ENCODE data around the gene TFRC.
"Not testable (repeated sequence)": the region's sequence is repeated elsewhere in the genome, so short reads cannot be mapped to it uniquely, and the experiment has no call there.

The TFRC gene

GRCh38 chr3:196012481-196012880 is 69.4 kb downstream of the TFRC start:
- no peak overlapping the region for H3K9ac ChIP-seq (ENCODE audit: low read depth, low read length)
- no peak overlapping the region for H3K4me3 ChIP-seq (ENCODE audit: low read length)
- peaks cover 19% of the 10 kb centered on the region for H3K4me1 ChIP-seq (ENCODE audit: control insufficient read depth, insufficient read depth, low read length)

GRCh38 chr3:196009456-196009855 is 72.4 kb downstream of the TFRC start:
- peaks cover 10% of the 10 kb centered on the region for H3K4me1 ChIP-seq (ENCODE audit: control insufficient read depth, insufficient read depth, low read length)
- H3K9me3 ChIP-seq (replicated peaks; ENCODE audit: low read length) = no peaks in the 10 kb centered on the region
- H3K4me3 ChIP-seq (ENCODE audit: low read length) = no peak overlapping the region
- H3K9ac ChIP-seq (ENCODE audit: low read depth, low read length) = no peak overlapping the region
- no peak overlapping the region for H3K4me2 ChIP-seq (ENCODE audit: low read length)
- peaks cover 35% of the 10 kb centered on the region for H3K27me3 ChIP-seq (ENCODE audit: control insufficient read depth, insufficient read depth, low read length)
- H3K36me3 ChIP-seq (ENCODE audit: insufficient read depth, low read length) = no peaks in the 10 kb centered on the region

More at GRCh38 chr3:196012481-196012880, 69.4 kb downstream of the TFRC start:
- Histone ChIP-seq H3K9me3 (replicated peaks; ENCODE audit: low read length) (no peaks in the 10 kb centered on the region), H3K4me2 (ENCODE audit: low read length) (no peak overlapping the region), H3K27me3 (ENCODE audit: control insufficient read depth, insufficient read depth, low read length) (peaks cover 32% of the 10 kb centered on the region), H3K36me3 (ENCODE audit: insufficient read depth, low read length) (no peaks in the 10 kb centered on the region)

- Histone ChIP-seq H3K4me1 (ENCODE audit: control insufficient read depth, insufficient read depth, low read length) (peaks cover 10% of the 10 kb centered on the region), H3K9ac (ENCODE audit: low read depth, low read length) (no peak overlapping the region), H3K4me3 (ENCODE audit: low read length) (no peak overlapping the region), H3K36me3 (ENCODE audit: insufficient read depth, low read length) (no peaks in the 10 kb centered on the region), H3K9me3 (replicated peaks; ENCODE audit: low read length) (no peaks in the 10 kb centered on the region), H3K27me3 (ENCODE audit: control insufficient read depth, insufficient read depth, low read length) (peaks cover 37% of the 10 kb centered on the region), H3K4me2 (ENCODE audit: low read length) (no peak overlapping the region)
Observed at GRCh38 chr3:196008929-196009328, 73.0 kb downstream of the TFRC start.

DNA sequence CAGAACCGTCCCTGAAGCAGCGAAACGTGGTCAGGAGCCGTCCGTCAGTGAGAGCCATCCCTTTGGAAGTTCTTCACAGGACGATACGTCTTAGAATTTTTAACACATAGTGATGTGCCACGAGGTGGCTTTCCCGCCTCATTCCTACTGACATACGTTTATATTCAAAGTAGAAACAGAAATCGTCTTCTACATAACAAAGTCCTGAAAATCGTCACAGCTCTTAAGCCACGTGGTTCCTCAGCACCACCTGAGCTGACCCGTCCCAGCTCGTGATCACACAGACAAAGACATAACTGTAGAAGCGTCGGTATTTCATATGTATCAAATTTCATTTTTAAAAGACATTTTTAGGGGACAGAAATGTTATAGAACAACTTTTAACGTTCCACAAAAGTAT is 73.5 kb downstream of the TFRC start:
- Histone ChIP-seq H3K27me3 (ENCODE audit: control insufficient read depth, insufficient read depth, low read length) (peaks cover 40% of the 10 kb centered on the region), H3K36me3 (ENCODE audit: insufficient read depth, low read length) (no peaks in the 10 kb centered on the region), H3K9me3 (replicated peaks; ENCODE audit: low read length) (no peaks in the 10 kb centered on the region)

GRCh38 chr3:196007744-196008335 is 74.0 kb downstream of the TFRC start:
- Histone ChIP-seq H3K9me3 (replicated peaks; ENCODE audit: low read length) (no peaks in the 10 kb centered on the region), H3K36me3 (ENCODE audit: insufficient read depth, low read length) (no peaks in the 10 kb centered on the region), H3K9ac (ENCODE audit: low read depth, low read length) (no peak overlapping the region), H3K4me3 (ENCODE audit: low read length) (no peak overlapping the region), H3K27me3 (ENCODE audit: control insufficient read depth, insufficient read depth, low read length) (peaks cover 38% of the 10 kb centered on the region), H3K4me1 (ENCODE audit: control insufficient read depth, insufficient read depth, low read length) (peaks cover 6% of the 10 kb centered on the region), H3K4me2 (ENCODE audit: low read length) (no peak overlapping the region)

More for the DNA sequence above, 73.5 kb downstream of the TFRC start:
- peaks cover 10% of the 10 kb centered on the region for H3K4me1 ChIP-seq (ENCODE audit: control insufficient read depth, insufficient read depth, low read length)
- no peak overlapping the region for H3K9ac ChIP-seq (ENCODE audit: low read depth, low read length)
- no peak overlapping the region for H3K4me2 ChIP-seq (ENCODE audit: low read length)
- H3K4me3 ChIP-seq (ENCODE audit: low read length) = no peak overlapping the region

DNA sequence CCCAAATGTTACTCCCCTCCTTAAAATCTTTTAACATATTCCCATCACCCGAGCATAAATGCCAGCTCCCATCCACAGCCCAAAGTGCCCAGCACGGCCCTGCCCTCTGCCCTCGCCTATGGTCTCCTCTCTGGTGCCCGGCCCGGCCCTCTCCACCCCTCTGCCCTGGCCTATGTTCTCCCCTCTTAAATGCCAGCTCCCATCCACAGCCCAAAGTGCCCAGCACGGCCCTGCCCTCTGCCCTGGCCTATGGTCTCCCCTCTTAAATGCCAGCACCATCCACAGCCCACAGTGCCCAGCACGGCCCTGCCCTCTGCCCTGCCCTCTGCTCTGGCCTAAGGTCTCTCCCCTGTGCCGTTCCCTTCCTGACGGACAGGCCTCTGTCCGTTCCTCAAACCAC is 76.6 kb downstream of the TFRC start:
- H3K9me3 ChIP-seq (replicated peaks; ENCODE audit: low read length); H3K4me1 ChIP-seq (ENCODE audit: control insufficient read depth, insufficient read depth, low read length); H3K4me2 ChIP-seq (ENCODE audit: low read length); H3K4me3 ChIP-seq (ENCODE audit: low read length); H3K9ac ChIP-seq (ENCODE audit: low read depth, low read length); H3K36me3 ChIP-seq (ENCODE audit: insufficient read depth, low read length): not testable (repeated sequence)
- peaks cover 51% of the 10 kb centered on the region for H3K27me3 ChIP-seq (ENCODE audit: control insufficient read depth, insufficient read depth, low read length)

GRCh38 chr3:196004359-196005052 is 77.4 kb downstream of the TFRC start:
- not testable (repeated sequence) for H3K4me1 ChIP-seq (ENCODE audit: control insufficient read depth, insufficient read depth, low read length); H3K36me3 ChIP-seq (ENCODE audit: insufficient read depth, low read length); H3K4me3 ChIP-seq (ENCODE audit: low read length); H3K4me2 ChIP-seq (ENCODE audit: low read length); H3K9me3 ChIP-seq (replicated peaks; ENCODE audit: low read length); H3K9ac ChIP-seq (ENCODE audit: low read depth, low read length)
- H3K27me3 ChIP-seq (ENCODE audit: control insufficient read depth, insufficient read depth, low read length) = peaks cover 51% of the 10 kb centered on the region

GRCh38 chr3:196003611-196004010 is 78.3 kb downstream of the TFRC start:
- peaks cover 53% of the 10 kb centered on the region for H3K27me3 ChIP-seq (ENCODE audit: control insufficient read depth, insufficient read depth, low read length)
- H3K9me3 ChIP-seq (replicated peaks; ENCODE audit: low read length) = no peaks in the 10 kb centered on the region
- no peak overlapping the region for H3K4me3 ChIP-seq (ENCODE audit: low read length)
- H3K36me3 ChIP-seq (ENCODE audit: insufficient read depth, low read length) = no peaks in the 10 kb centered on the region
- no peaks in the 10 kb centered on the region for H3K4me1 ChIP-seq (ENCODE audit: control insufficient read depth, insufficient read depth, low read length)
- H3K4me2 ChIP-seq (ENCODE audit: low read length) = no peak overlapping the region
- no peak overlapping the region for H3K9ac ChIP-seq (ENCODE audit: low read depth, low read length)

GRCh38 chr3:196002721-196003120 is 79.2 kb downstream of the TFRC start:
- not testable (repeated sequence) for H3K4me3 ChIP-seq (ENCODE audit: low read length); H3K4me1 ChIP-seq (ENCODE audit: control insufficient read depth, insufficient read depth, low read length); H3K9me3 ChIP-seq (replicated peaks; ENCODE audit: low read length); H3K9ac ChIP-seq (ENCODE audit: low read depth, low read length); H3K36me3 ChIP-seq (ENCODE audit: insufficient read depth, low read length); H3K4me2 ChIP-seq (ENCODE audit: low read length)
- peaks cover 44% of the 10 kb centered on the region for H3K27me3 ChIP-seq (ENCODE audit: control insufficient read depth, insufficient read depth, low read length)

- not testable (repeated sequence) for H3K9ac ChIP-seq (ENCODE audit: low read depth, low read length); H3K4me1 ChIP-seq (ENCODE audit: control insufficient read depth, insufficient read depth, low read length); H3K4me3 ChIP-seq (ENCODE audit: low read length); H3K36me3 ChIP-seq (ENCODE audit: insufficient read depth, low read length); H3K4me2 ChIP-seq (ENCODE audit: low read length); H3K9me3 ChIP-seq (replicated peaks; ENCODE audit: low read length)
- peaks cover 44% of the 10 kb centered on the region for H3K27me3 ChIP-seq (ENCODE audit: control insufficient read depth, insufficient read depth, low read length)
Observed at GRCh38 chr3:196001240-196001639, 80.7 kb downstream of the TFRC start.

DNA sequence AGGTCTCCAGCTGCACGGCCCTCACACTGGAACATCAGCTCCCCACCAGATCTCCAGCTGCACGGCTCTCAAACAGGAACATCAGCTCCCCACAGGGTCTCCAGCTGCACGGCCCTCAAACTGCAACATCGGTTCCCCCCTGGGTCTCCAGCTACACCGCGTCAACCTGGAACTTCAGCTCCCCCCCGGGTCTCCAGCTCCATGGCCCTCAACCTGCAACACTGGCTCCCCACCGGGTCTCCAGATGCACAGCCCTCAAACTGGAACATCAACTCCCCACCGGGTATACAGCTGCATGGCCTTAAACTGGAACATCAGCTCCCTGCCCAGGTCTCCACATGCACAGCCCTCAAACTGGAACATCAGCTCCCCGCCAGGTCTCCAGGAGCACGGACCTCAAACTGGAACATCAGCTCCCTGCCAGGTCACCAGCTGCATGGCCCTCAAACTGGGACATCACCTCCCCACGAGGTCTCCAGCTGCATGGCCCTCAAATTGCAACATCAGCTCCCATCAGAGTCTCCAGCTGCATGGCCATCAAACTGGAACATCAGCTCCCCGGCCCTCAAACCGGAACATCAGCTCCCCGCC is 81.4 kb downstream of the TFRC start:
- not testable (repeated sequence) for H3K4me3 ChIP-seq (ENCODE audit: low read length); H3K4me2 ChIP-seq (ENCODE audit: low read length); H3K9me3 ChIP-seq (replicated peaks; ENCODE audit: low read length); H3K4me1 ChIP-seq (ENCODE audit: control insufficient read depth, insufficient read depth, low read length); H3K9ac ChIP-seq (ENCODE audit: low read depth, low read length); H3K36me3 ChIP-seq (ENCODE audit: insufficient read depth, low read length)
- peaks cover 44% of the 10 kb centered on the region for H3K27me3 ChIP-seq (ENCODE audit: control insufficient read depth, insufficient read depth, low read length)

- Histone ChIP-seq H3K4me2 (ENCODE audit: low read length) (no peak overlapping the region), H3K36me3 (ENCODE audit: insufficient read depth, low read length) (no peaks in the 10 kb centered on the region), H3K4me1 (ENCODE audit: control insufficient read depth, insufficient read depth, low read length) (no peaks in the 10 kb centered on the region), H3K27me3 (ENCODE audit: control insufficient read depth, insufficient read depth, low read length) (peaks cover 42% of the 10 kb centered on the region), H3K9ac (ENCODE audit: low read depth, low read length) (no peak overlapping the region), H3K9me3 (replicated peaks; ENCODE audit: low read length) (no peaks in the 10 kb centered on the region), H3K4me3 (ENCODE audit: low read length) (no peak overlapping the region)
Observed at GRCh38 chr3:195999896-196000295, 82.0 kb downstream of the TFRC start.

All from skeletal muscle satellite cell (primary cell).